ENCODE data around the gene DENND5B.

Gene DENND5B

DNA sequence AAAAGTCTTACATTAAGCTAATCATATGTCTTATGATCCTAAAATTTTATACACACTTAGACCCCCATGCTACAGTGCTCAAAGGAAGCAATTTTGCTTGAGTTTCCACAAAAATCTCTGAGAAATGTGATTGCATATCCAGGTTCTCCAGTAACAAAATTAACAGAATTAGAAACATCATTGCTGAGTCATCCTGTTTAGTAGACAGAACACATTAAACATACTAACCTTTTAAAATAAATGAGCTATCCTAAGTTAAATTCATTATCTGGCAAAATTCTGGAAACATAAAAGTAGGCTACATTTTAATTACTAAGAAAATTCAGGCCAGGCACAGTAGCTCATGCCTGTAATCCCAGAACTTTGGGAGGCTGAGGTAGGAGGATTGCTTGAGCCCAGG is 94.7 kb downstream of the DENND5B start:
- Histone ChIP-seq H2BK5ac (ENCODE audit: low read depth, low read length, poor library complexity) (no peak overlapping the region), H4K91ac (ENCODE audit: low read depth, low read length) (no peak overlapping the region), H4K8ac (ENCODE audit: low read depth, low read length) (no peak overlapping the region), H3K4me1 (ENCODE audit: control insufficient read depth in 1 of 2, insufficient read depth in 2 of 2, low read length in 2 of 2) (no peaks in the 10 kb centered on the region), H2BK120ac (ENCODE audit: insufficient read depth, low read length, poor library complexity) (no peak overlapping the region), H3K79me2 (ENCODE audit: control insufficient read depth, insufficient read depth, low read length, poor library complexity) (no peaks in the 10 kb centered on the region), H2AFZ (ENCODE audit: insufficient read depth, low read length, poor library complexity) (no peak overlapping the region), H3K4ac (ENCODE audit: low read depth, low read length) (no peak overlapping the region), H3K23ac (ENCODE audit: low read length) (no peak overlapping the region), H3K9me3 (ENCODE audit: insufficient read depth, low read depth, low read length) (no peaks in the 10 kb centered on the region), H3K36me3 (ENCODE audit: control insufficient read depth in 1 of 2, insufficient read depth in 2 of 2, low read length in 2 of 2) (peaks cover 4% of the 10 kb centered on the region in 2 experiments), H3K79me1 (ENCODE audit: low read length) (no peaks in the 10 kb centered on the region), H3K14ac (ENCODE audit: low read length) (no peak overlapping the region), H3K27me3 (ENCODE audit: insufficient read depth, low read length) (no peaks in the 10 kb centered on the region), H3K27ac (ENCODE audit: low read depth, low read length) (no peak overlapping the region), H2AK5ac (ENCODE audit: low read length) (no peak overlapping the region), H4K12ac (ENCODE audit: low read depth, low read length) (no peak overlapping the region), H3K9ac (ENCODE audit: low read length) (no peak overlapping the region), H3K4me2 (ENCODE audit: low read length) (no peak overlapping the region), H3K4me3 (ENCODE audit: low read depth, low read length) (no peak overlapping the region), H2BK12ac (ENCODE audit: low read length) (no peak overlapping the region), H3K18ac (ENCODE audit: low read length) (no peak overlapping the region)
- DNase-seq: no peak

DNA sequence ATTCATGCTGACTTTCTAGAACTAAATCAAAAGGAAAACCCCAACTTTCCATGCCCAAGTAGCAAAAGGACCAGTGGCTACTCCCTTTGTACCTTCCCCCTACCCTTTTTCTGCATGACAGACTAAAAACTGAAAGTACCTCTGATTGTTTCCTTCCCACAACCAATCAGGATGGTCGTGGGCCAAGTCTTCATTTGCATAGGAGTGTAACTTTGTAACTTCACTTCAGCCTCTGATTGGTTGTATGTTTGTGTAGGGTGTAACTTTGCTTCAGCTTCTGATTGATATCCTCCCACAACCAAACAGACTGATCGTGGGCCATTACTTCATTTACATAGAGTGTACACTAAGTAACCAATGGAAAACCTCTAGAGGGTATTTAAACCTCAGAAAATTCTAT is 96.5 kb downstream of the DENND5B start:
- no peak overlapping the region for H3K27ac ChIP-seq (ENCODE audit: low read depth, low read length)
- H2BK12ac ChIP-seq (ENCODE audit: low read length): peak overlapping the region; percentile 40
- no peak overlapping the region for H3K9ac ChIP-seq (ENCODE audit: low read length)
- H2AK5ac ChIP-seq (ENCODE audit: low read length): no peak overlapping the region
- H3K79me1 ChIP-seq (ENCODE audit: low read length): peaks cover 2% of the 10 kb centered on the region
- no peak for DNase-seq
- no peak overlapping the region for H4K91ac ChIP-seq (ENCODE audit: low read depth, low read length)
- H3K4me3 ChIP-seq (ENCODE audit: low read depth, low read length): no peak overlapping the region
- no peak overlapping the region for H2AFZ ChIP-seq (ENCODE audit: insufficient read depth, low read length, poor library complexity)
- H2BK5ac ChIP-seq (ENCODE audit: low read depth, low read length, poor library complexity): no peak overlapping the region
- no peak overlapping the region for H2BK120ac ChIP-seq (ENCODE audit: insufficient read depth, low read length, poor library complexity)
- no peak overlapping the region for H4K12ac ChIP-seq (ENCODE audit: low read depth, low read length)
- no peak overlapping the region for H3K14ac ChIP-seq (ENCODE audit: low read length)
- no CpG with 5 or more reads among the region's 2 CpGs for WGBS (ENCODE audit: extremely low coverage, insufficient coverage, insufficient read length)
- no peaks in the 10 kb centered on the region for H3K4me1 ChIP-seq (ENCODE audit: control insufficient read depth in 1 of 2, insufficient read depth in 2 of 2, low read length in 2 of 2)
- peaks cover 4% of the 10 kb centered on the region in 2 experiments for H3K36me3 ChIP-seq (ENCODE audit: control insufficient read depth in 1 of 2, insufficient read depth in 2 of 2, low read length in 2 of 2)
- H3K18ac ChIP-seq (ENCODE audit: low read length): no peak overlapping the region
- no peak overlapping the region for H4K8ac ChIP-seq (ENCODE audit: low read depth, low read length)
- H3K9me3 ChIP-seq (ENCODE audit: insufficient read depth, low read depth, low read length): no peaks in the 10 kb centered on the region
- H3K27me3 ChIP-seq (ENCODE audit: insufficient read depth, low read length): no peaks in the 10 kb centered on the region
- no peaks in the 10 kb centered on the region for H3K79me2 ChIP-seq (ENCODE audit: control insufficient read depth, insufficient read depth, low read length, poor library complexity)
- H3K4me2 ChIP-seq (ENCODE audit: low read length): no peak overlapping the region
- H3K23ac ChIP-seq (ENCODE audit: low read length): no peak overlapping the region
- H3K4ac ChIP-seq (ENCODE audit: low read depth, low read length): no peak overlapping the region

DNA sequence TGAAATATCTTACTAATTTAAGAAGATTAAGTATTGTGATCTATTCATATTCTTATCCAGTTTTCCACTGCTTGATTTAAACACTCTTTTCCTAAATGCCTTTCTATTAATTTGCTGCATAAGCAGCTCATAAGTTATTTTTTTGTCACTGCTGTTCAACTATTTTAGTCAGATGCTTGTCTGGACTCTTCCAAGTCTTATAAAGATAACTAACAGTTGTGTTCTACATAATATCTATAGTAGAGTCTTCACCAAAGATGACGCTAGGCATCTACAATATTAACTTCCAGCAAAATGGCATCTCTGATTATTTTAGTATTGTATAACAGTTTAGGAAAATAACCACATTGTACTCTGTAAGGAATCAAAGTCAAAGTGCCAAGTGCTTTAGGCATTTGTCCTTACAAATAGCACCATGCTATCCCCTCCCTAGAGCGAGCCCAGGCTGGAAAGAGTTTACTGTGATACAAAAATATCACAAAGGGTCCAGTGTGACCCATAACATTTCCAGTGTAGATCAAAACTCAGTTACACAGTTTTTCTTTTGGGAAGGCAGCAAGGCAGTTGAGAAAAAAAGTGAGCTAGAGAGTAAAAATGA is 98.2 kb downstream of the DENND5B start:
- peaks cover 0 to 2% of the 10 kb centered on the region in 2 experiments for H3K4me1 ChIP-seq (ENCODE audit: control insufficient read depth in 1 of 2, insufficient read depth in 2 of 2, low read length in 2 of 2)
- H3K23ac ChIP-seq (ENCODE audit: low read length): no peak overlapping the region
- no peak overlapping the region for H4K8ac ChIP-seq (ENCODE audit: low read depth, low read length)
- WGBS (ENCODE audit: extremely low coverage, insufficient coverage, insufficient read length): no CpG with 5 or more reads among the region's 2 CpGs
- H3K27ac ChIP-seq (ENCODE audit: low read depth, low read length): no peak overlapping the region
- H2BK5ac ChIP-seq (ENCODE audit: low read depth, low read length, poor library complexity): no peak overlapping the region
- H3K79me1 ChIP-seq (ENCODE audit: low read length): peaks cover 2% of the 10 kb centered on the region
- H2AK5ac ChIP-seq (ENCODE audit: low read length): no peak overlapping the region
- H2BK12ac ChIP-seq (ENCODE audit: low read length): peak overlapping the region; percentile 40
- no peak for DNase-seq
- no peak overlapping the region for H4K91ac ChIP-seq (ENCODE audit: low read depth, low read length)
- H3K4me3 ChIP-seq (ENCODE audit: low read depth, low read length): no peak overlapping the region
- no peak overlapping the region for H3K14ac ChIP-seq (ENCODE audit: low read length)
- H2AFZ ChIP-seq (ENCODE audit: insufficient read depth, low read length, poor library complexity): no peak overlapping the region
- H3K4ac ChIP-seq (ENCODE audit: low read depth, low read length): no peak overlapping the region
- H3K18ac ChIP-seq (ENCODE audit: low read length): no peak overlapping the region
- H3K79me2 ChIP-seq (ENCODE audit: control insufficient read depth, insufficient read depth, low read length, poor library complexity): no peaks in the 10 kb centered on the region
- H3K27me3 ChIP-seq (ENCODE audit: insufficient read depth, low read length): no peaks in the 10 kb centered on the region
- H3K4me2 ChIP-seq (ENCODE audit: low read length): no peak overlapping the region
- peak overlapping the region; percentile 43 for H2BK120ac ChIP-seq (ENCODE audit: insufficient read depth, low read length, poor library complexity)
- H4K12ac ChIP-seq (ENCODE audit: low read depth, low read length): no peak overlapping the region
- H3K36me3 ChIP-seq (ENCODE audit: control insufficient read depth in 1 of 2, insufficient read depth in 2 of 2, low read length in 2 of 2): peaks cover 4% of the 10 kb centered on the region in 2 experiments
- H3K9me3 ChIP-seq (ENCODE audit: insufficient read depth, low read depth, low read length): no peaks in the 10 kb centered on the region
- H3K9ac ChIP-seq (ENCODE audit: low read length): no peak overlapping the region

DNA sequence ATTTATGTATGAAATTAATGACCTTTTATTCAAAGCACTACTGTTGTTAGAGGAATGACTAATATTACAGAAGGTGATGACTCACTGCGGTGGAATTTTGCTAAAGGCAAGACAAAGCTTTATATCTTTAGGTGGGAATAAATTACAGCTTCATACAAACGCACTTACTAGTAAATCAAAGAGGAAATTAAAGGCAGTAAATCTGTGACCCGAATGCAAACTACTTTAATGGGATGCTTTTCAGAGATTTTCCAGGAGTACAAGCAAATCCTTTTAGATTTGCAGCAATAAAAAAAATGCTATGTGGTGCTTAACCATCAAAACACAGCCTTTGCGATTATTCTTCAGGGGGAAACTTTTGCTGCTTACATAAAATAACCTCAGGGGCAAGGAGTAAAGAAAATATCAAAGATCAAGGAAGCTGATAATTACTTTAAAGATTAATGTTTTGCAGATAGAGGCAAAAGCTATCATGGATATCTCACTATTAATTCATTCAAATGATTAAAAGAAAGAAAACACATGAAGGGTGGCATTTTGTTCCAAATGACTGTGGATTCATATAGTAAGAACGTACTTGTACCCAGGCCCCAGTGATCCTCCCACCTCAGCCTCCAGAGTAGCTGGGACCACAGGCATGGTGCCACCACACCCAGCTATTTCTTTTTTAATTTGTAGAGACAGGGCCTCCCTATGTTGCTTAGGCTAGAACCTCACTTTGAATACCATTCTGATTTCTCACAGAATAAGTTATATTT is 98.9 kb downstream of the DENND5B start:
- H3K27me3 ChIP-seq (ENCODE audit: insufficient read depth, low read length): no peaks in the 10 kb centered on the region
- H2BK12ac ChIP-seq (ENCODE audit: low read length): peak overlapping the region; percentile 64
- H3K9me3 ChIP-seq (ENCODE audit: insufficient read depth, low read depth, low read length): no peaks in the 10 kb centered on the region
- peaks cover 0 to 2% of the 10 kb centered on the region in 2 experiments for H3K4me1 ChIP-seq (ENCODE audit: control insufficient read depth in 1 of 2, insufficient read depth in 2 of 2, low read length in 2 of 2)
- H4K91ac ChIP-seq (ENCODE audit: low read depth, low read length): no peak overlapping the region
- no peak overlapping the region for H2AFZ ChIP-seq (ENCODE audit: insufficient read depth, low read length, poor library complexity)
- H2AK5ac ChIP-seq (ENCODE audit: low read length): no peak overlapping the region
- no peak overlapping the region for H3K23ac ChIP-seq (ENCODE audit: low read length)
- no peak overlapping the region for H2BK120ac ChIP-seq (ENCODE audit: insufficient read depth, low read length, poor library complexity)
- peak overlapping the region; percentile 49 for H2BK5ac ChIP-seq (ENCODE audit: low read depth, low read length, poor library complexity)
- peak; percentile 21 to 80 for DNase-seq
- H4K12ac ChIP-seq (ENCODE audit: low read depth, low read length): no peak overlapping the region
- H3K36me3 ChIP-seq (ENCODE audit: control insufficient read depth in 1 of 2, insufficient read depth in 2 of 2, low read length in 2 of 2): peaks cover 4% of the 10 kb centered on the region in 2 experiments
- no peak overlapping the region for H3K4me3 ChIP-seq (ENCODE audit: low read depth, low read length)
- no peak overlapping the region for H4K8ac ChIP-seq (ENCODE audit: low read depth, low read length)
- H3K27ac ChIP-seq (ENCODE audit: low read depth, low read length): no peak overlapping the region
- H3K14ac ChIP-seq (ENCODE audit: low read length): no peak overlapping the region
- H3K9ac ChIP-seq (ENCODE audit: low read length): no peak overlapping the region
- H3K4ac ChIP-seq (ENCODE audit: low read depth, low read length): no peak overlapping the region
- WGBS (ENCODE audit: extremely low coverage, insufficient coverage, insufficient read length): no CpG with 5 or more reads among the region's 5 CpGs
- H3K4me2 ChIP-seq (ENCODE audit: low read length): no peak overlapping the region
- no peak overlapping the region for H3K18ac ChIP-seq (ENCODE audit: low read length)
- H3K79me1 ChIP-seq (ENCODE audit: low read length): peaks cover 2% of the 10 kb centered on the region
- no peaks in the 10 kb centered on the region for H3K79me2 ChIP-seq (ENCODE audit: control insufficient read depth, insufficient read depth, low read length, poor library complexity)
